Ishikawa (cell line): ENCODE data around the gene PAPOLB.

Experiments
- CEBPB ChIP-seq: IDR thresholded peaks from 2 replicates; pipeline ENCODE4 v1.6.1; 2012
- CREB1 ChIP-seq: IDR thresholded peaks from 2 replicates; pipeline ENCODE4 v1.6.1; 2012; ENCODE audit warnings: low read depth
- EGR1 ChIP-seq: IDR thresholded peaks from 2 replicates; pipeline ENCODE4 v1.6.1; 2012
- EP300 ChIP-seq: IDR thresholded peaks from 2 replicates; pipeline ENCODE4 v1.6.1; 2012; ENCODE audit warnings: borderline replicate concordance
- FOXM1 ChIP-seq: IDR thresholded peaks from 2 replicates; pipeline ENCODE4 v1.6.1; 2012; ENCODE audit warnings: low read depth, borderline replicate concordance
- NFIC ChIP-seq: IDR thresholded peaks from 2 replicates; pipeline ENCODE4 v1.6.1; 2012
- RAD21 ChIP-seq: IDR thresholded peaks from 2 replicates; pipeline ENCODE4 v1.6.1; 2012; ENCODE audit warnings: low read depth
- REST ChIP-seq: IDR thresholded peaks from 2 replicates; pipeline ENCODE4 v1.6.1; 2012; ENCODE audit warnings: low read depth, mild to moderate bottlenecking
- TAF1 ChIP-seq: IDR thresholded peaks from 2 replicates; pipeline ENCODE4 v1.6.1; 2012; ENCODE audit warnings: low read depth, mild to moderate bottlenecking
- TCF12 ChIP-seq: IDR thresholded peaks from 2 replicates; pipeline ENCODE4 v1.6.1; 2012; ENCODE audit warnings: low read depth
- TEAD4 ChIP-seq: IDR thresholded peaks from 2 replicates; pipeline ENCODE4 v1.6.1; 2012
- YY1 ChIP-seq: IDR thresholded peaks from 2 replicates; pipeline ENCODE4 v1.6.1; 2012; ENCODE audit warnings: low read depth
- ZBTB7A ChIP-seq: IDR thresholded peaks from 2 replicates; pipeline ENCODE4 v1.6.1; 2012; ENCODE audit warnings: low read depth
- TF ChIP-seq, protein P1 (sequence below): IDR thresholded peaks from 2 replicates; pipeline ENCODE4 v1.6.1; 2012
- TF ChIP-seq, protein P2 (sequence below): IDR thresholded peaks from 2 replicates; pipeline ENCODE4 v1.6.1; 2012

PAPOLB gene

GRCh38 chr7:4809666-4810065, 52.2 kb downstream of the PAPOLB start:
- TF ChIP-seq, protein P1, sequence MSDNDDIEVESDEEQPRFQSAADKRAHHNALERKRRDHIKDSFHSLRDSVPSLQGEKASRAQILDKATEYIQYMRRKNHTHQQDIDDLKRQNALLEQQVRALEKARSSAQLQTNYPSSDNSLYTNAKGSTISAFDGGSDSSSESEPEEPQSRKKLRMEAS, result no peak
- TF ChIP-seq RAD21 (no peak), EGR1 (no peak), REST (no peak), YY1 (no peak), CEBPB (no peak), ZBTB7A (no peak), FOXM1 (no peak), TAF1 (no peak), NFIC (no peak), CREB1 (no peak), EP300 (no peak)

DNA sequence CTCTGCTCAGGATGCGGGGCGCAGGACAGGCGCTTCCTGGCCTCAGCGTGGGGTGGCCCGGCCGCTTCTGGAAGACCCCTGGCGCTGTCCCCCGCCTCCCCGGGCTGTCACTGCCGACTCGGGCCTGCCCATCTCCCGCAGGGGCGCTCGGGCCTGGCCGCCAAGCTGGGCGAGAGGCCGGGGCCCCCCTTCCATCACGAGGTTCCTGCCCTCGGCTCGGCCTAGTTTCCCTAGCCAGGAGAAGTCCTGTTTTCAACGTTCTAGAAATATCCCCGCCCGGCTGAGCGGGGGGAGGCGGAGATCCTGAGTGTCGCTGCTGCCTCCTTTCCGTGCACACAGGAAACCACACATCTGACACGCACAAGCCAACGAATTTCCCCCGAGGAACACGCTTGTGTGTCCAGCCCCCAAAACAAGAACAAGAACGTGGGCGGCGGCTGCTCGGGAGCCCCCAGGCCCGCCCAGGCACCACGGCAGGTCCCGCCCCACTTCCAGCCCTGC, 52.7 kb downstream of the PAPOLB start:
- TF ChIP-seq EGR1, result no peak
- TF ChIP-seq CEBPB, result no peak
- no peak for TF ChIP-seq YY1
- TF ChIP-seq RAD21, result no peak
- no peak for TF ChIP-seq REST

DNA sequence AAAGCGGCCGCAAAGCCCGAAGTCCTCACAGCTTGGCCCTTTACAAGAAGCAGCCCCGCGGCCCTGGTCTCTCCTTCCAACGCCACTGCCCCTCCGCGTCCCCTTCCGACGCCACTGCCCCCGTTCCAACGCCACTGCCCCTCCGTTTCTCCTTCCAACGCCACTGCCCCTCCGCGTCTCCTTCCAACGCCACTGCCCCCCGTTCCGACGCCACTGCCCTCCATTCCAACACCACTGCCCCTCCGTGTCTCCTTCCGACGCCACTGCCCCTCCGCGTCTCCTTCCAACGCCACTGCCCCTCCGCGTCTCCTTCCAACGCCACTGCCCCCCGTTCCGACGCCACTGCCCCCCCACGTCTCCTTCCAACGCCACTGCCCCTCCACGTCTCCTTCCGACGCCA, 53.3 kb downstream of the PAPOLB start:
- no peak for TF ChIP-seq TCF12
- TF ChIP-seq CEBPB, result no peak
- no peak for TF ChIP-seq ZBTB7A

GRCh38 chr7:4808026-4808425, 53.8 kb downstream of the PAPOLB start:
- TF ChIP-seq REST (no peak), EGR1 (no peak), TEAD4 (no peak), CREB1 (no peak), RAD21 (no peak), EP300 (no peak), ZBTB7A (no peak), CEBPB (no peak), TCF12 (no peak), NFIC (no peak), TAF1 (no peak), FOXM1 (no peak)
- TF ChIP-seq, protein P1, result no peak
- TF ChIP-seq, protein P2, sequence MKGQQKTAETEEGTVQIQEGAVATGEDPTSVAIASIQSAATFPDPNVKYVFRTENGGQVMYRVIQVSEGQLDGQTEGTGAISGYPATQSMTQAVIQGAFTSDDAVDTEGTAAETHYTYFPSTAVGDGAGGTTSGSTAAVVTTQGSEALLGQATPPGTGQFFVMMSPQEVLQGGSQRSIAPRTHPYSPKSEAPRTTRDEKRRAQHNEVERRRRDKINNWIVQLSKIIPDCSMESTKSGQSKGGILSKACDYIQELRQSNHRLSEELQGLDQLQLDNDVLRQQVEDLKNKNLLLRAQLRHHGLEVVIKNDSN, result no peak
